Fibroblast of the conjunctiva (primary cell): ENCODE data around the gene IL7R.
A peak's percentile ranks its signal among the peaks of the same experiment; 100 is the strongest.

ENCODE experiments used
- DNase-seq: peaks from one replicate; pipeline ENCODE4 v3.0.0-alpha.2; 2010; ENCODE audit warnings: low read depth

Gene IL7R

DNA sequence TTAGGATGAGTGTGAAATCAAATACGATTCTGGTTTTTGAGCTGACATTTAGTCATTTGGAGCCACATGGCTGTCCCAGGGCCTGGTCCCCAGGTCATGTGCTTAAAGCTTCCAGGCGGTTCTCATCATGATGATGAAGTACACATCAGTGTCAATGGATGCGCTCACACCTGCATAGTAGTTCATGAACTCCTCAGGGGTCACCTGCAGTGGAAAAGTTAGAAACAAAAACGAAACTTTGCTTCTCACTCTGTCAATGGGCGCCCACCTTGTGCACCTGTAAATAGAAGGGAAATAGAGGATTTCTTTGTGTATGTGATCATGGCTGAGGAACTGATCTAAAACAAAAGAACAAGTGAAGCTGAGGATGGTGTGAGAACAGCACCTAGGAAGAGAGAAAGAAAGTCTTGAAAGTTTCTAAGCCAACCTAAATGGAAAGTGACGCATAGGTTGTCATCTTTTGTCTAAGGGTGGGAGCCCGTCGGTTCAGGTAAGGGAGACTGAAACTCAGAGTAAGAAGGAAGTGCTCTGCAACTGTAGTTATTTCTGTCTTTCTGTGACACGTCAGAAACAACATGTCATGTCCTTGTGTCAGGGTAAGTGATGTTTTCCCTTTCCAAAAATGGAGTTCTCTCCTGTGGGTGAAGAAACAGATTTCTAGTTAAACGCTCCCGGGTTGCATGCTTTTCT lies 47.9 kb downstream of the IL7R start:
- no peak for DNase-seq

GRCh38 chr5:35908228-35908627 lies 51.5 kb downstream of the IL7R start:
- no peak for DNase-seq

GRCh38 chr5:35908814-35909213 lies 52.1 kb downstream of the IL7R start:
- no peak for DNase-seq

DNA sequence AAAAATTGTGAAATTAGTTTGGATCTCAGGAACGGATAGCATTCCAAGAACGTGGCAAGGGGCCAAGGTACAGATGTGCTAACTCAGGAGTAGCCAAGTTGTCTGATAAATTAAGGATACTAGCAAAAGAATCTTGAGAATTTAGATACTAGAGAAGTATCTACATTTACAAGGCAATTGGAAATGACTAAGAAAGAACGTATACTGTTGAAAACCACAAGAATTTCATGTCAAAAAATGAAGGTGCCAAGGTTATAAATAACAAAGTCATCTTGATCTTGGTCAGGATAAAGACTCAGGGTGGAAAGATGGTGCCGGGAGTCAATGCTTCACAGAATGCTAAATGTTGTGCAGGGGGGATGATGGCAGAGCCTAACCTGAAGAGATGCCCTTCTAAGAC lies 62.5 kb downstream of the IL7R start:
- DNase-seq, result peak; percentile 69

- DNase-seq, result no peak
Observed at GRCh38 chr5:35920890-35921289, 64.2 kb downstream of the IL7R start.

GRCh38 chr5:35921930-35922329 lies 65.2 kb downstream of the IL7R start:
- DNase-seq, result no peak

- DNase-seq, result no peak
Observed at GRCh38 chr5:35922468-35922867, 65.8 kb downstream of the IL7R start.

DNA sequence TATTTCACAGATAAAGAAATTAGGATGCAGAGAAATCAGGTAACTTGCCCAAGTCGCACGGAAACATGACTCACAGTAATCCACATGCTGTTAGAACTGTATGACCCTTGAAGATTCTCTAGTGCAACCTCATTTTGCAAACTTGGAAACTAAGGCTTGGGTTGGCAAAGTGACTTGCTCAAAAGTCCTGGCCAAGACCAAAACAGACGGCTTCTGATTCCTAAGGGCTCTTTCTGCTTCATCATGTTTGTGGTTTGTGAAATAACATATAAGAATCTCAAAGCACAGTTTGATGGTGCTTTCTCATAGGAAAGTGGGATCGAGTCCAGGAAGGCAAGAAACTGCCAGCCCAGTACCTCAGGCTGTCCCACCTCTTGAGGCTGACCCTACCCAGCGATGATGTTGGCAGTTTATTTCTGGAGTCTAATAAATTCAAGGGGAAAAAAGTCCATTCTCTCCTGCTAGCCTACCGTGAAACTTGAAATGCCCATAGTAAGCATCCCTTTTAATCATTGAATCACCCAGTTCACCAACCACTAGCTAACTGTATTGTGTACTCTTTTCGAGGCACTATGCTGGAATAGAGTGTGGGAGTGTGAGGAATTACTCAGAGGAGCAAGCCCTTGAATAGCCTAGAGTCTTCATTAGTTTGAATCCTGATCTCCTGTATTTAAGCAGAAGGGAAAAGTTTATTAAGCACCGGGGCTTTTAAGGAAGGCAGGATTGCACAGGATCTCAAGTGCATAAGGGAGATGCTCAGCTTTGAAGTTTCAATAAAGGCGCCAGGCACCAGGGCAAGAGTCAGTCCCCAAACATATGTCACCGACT lies 67.6 kb downstream of the IL7R start:
- DNase-seq, result no peak

- DNase-seq, result peak; percentile 44
Observed at GRCh38 chr5:35924950-35925722, 68.4 kb downstream of the IL7R start.

- DNase-seq, result peak; percentile 30
Observed at GRCh38 chr5:35926389-35927051, 69.8 kb downstream of the IL7R start.
